ENCODE data around the gene CORO2B.

GRCh38 chr15:68715111-68715510 is 136.3 kb downstream of the CORO2B start:
- TF ChIP-seq, protein P1, sequence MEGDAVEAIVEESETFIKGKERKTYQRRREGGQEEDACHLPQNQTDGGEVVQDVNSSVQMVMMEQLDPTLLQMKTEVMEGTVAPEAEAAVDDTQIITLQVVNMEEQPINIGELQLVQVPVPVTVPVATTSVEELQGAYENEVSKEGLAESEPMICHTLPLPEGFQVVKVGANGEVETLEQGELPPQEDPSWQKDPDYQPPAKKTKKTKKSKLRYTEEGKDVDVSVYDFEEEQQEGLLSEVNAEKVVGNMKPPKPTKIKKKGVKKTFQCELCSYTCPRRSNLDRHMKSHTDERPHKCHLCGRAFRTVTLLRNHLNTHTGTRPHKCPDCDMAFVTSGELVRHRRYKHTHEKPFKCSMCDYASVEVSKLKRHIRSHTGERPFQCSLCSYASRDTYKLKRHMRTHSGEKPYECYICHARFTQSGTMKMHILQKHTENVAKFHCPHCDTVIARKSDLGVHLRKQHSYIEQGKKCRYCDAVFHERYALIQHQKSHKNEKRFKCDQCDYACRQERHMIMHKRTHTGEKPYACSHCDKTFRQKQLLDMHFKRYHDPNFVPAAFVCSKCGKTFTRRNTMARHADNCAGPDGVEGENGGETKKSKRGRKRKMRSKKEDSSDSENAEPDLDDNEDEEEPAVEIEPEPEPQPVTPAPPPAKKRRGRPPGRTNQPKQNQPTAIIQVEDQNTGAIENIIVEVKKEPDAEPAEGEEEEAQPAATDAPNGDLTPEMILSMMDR (IDR thresholded peaks at IDR 0.05), result no peak
- TF ChIP-seq EZH2phosphoT487 (IDR thresholded peaks at IDR 0.05; ENCODE audit: borderline replicate concordance, low read depth), result no peak
- no peak for TF ChIP-seq FOXM1 (IDR thresholded peaks at IDR 0.05; ENCODE audit: low read depth)
- no peak for TF ChIP-seq JUND (IDR thresholded peaks at IDR 0.05)
- TF ChIP-seq RXRA (IDR thresholded peaks at IDR 0.05; ENCODE audit: borderline replicate concordance, low read depth), result no peak
- TF ChIP-seq SMC3 (IDR thresholded peaks at IDR 0.05; ENCODE audit: low read depth, low read length), result no peak
- TF ChIP-seq, protein P2, sequence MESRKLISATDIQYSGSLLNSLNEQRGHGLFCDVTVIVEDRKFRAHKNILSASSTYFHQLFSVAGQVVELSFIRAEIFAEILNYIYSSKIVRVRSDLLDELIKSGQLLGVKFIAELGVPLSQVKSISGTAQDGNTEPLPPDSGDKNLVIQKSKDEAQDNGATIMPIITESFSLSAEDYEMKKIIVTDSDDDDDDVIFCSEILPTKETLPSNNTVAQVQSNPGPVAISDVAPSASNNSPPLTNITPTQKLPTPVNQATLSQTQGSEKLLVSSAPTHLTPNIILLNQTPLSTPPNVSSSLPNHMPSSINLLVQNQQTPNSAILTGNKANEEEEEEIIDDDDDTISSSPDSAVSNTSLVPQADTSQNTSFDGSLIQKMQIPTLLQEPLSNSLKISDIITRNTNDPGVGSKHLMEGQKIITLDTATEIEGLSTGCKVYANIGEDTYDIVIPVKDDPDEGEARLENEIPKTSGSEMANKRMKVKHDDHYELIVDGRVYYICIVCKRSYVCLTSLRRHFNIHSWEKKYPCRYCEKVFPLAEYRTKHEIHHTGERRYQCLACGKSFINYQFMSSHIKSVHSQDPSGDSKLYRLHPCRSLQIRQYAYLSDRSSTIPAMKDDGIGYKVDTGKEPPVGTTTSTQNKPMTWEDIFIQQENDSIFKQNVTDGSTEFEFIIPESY (IDR thresholded peaks at IDR 0.05; ENCODE audit: borderline replicate concordance, low read depth), result no peak
- TF ChIP-seq NRF1 (IDR thresholded peaks at IDR 0.05; ENCODE audit: low read depth, low read length), result no peak
- no peak for TF ChIP-seq POLR2AphosphoS5 (IDR thresholded peaks at IDR 0.05; ENCODE audit: low read depth, low read length)
- TF ChIP-seq, protein P3, sequence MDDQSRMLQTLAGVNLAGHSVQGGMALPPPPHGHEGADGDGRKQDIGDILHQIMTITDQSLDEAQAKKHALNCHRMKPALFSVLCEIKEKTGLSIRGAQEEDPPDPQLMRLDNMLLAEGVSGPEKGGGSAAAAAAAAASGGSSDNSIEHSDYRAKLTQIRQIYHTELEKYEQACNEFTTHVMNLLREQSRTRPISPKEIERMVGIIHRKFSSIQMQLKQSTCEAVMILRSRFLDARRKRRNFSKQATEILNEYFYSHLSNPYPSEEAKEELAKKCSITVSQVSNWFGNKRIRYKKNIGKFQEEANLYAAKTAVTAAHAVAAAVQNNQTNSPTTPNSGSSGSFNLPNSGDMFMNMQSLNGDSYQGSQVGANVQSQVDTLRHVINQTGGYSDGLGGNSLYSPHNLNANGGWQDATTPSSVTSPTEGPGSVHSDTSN (IDR thresholded peaks at IDR 0.05), result no peak
